ENCODE measurements around the gene TUBA4A.
"Not testable (repeated sequence)": the region's sequence is repeated elsewhere in the genome, so short reads cannot be mapped to it uniquely, and the experiment has no call there.

Gene TUBA4A

DNA sequence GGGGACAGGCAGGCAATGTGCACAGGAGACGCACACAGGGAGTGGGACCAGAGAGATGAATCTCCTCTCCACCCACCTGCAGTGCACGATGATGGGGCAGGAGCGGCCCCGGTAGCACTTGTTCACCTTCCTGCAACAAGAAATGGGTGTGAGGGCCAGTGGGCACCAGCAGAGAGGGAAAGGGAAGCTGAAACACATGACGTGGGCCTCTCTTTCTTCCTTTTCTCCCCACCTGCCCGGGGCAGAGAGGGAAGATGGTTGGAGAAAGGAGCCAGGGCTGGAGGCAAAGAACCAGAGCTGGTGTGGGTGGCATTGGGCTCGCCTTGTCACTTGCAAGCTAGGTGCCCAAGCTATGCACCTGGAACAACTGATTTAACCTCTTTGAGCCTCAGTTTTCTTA is 37.7 kb upstream of the TUBA4A start:
- no peak for DNase-seq (ENCODE audit: low read depth)
- TF ChIP-seq, protein P1, sequence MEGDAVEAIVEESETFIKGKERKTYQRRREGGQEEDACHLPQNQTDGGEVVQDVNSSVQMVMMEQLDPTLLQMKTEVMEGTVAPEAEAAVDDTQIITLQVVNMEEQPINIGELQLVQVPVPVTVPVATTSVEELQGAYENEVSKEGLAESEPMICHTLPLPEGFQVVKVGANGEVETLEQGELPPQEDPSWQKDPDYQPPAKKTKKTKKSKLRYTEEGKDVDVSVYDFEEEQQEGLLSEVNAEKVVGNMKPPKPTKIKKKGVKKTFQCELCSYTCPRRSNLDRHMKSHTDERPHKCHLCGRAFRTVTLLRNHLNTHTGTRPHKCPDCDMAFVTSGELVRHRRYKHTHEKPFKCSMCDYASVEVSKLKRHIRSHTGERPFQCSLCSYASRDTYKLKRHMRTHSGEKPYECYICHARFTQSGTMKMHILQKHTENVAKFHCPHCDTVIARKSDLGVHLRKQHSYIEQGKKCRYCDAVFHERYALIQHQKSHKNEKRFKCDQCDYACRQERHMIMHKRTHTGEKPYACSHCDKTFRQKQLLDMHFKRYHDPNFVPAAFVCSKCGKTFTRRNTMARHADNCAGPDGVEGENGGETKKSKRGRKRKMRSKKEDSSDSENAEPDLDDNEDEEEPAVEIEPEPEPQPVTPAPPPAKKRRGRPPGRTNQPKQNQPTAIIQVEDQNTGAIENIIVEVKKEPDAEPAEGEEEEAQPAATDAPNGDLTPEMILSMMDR (IDR thresholded peaks at IDR 0.05; ENCODE audit: low read length, missing control alignments): no peak
- no peak overlapping the region for H3K4me3 ChIP-seq (replicated peaks; ENCODE audit: low read depth, low read length)

DNA sequence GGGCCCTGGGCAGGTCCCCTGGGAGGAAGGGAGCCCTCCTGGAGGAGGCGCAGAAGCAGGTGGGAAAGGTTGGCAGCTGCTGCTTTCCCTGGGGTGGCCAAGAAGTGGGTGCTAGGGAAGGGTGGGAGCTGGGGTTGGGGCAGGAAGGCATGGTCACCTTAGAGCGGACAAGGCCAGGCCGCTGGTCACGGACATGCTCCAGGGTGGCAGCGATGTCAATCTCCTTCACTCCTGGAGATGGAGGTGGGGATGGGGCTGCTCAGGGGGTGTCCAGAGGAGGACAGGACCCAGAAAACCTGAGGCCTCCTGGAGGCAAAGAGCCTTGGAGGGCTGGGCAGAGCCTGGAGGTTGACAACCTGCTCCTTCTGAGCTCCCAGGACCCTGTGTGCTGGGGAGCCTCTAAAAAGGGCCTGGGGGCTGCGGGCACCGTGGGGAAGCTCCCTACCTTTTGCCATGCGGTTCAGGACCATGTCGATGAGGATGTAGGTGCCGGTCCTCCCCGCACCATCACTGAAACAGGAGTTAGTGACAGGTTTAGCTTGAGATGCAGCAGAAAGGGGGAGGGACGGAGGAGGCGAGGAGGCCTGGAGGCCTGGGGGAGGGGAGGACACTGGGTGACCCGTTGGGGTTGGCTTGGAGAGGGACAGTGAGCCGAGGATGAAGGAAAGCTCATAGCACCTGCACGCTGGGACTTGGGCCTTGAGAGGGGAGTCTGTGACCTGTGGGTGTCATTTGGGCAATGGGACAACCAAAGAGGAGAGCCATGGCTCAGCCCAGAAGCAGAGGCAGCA is 36.9 kb upstream of the TUBA4A start:
- no peak for DNase-seq (ENCODE audit: low read depth)
- TF ChIP-seq, protein P1 (IDR thresholded peaks at IDR 0.05; ENCODE audit: low read length, missing control alignments): no peak
- H3K4me3 ChIP-seq (replicated peaks; ENCODE audit: low read depth, low read length): no peak overlapping the region

DNA sequence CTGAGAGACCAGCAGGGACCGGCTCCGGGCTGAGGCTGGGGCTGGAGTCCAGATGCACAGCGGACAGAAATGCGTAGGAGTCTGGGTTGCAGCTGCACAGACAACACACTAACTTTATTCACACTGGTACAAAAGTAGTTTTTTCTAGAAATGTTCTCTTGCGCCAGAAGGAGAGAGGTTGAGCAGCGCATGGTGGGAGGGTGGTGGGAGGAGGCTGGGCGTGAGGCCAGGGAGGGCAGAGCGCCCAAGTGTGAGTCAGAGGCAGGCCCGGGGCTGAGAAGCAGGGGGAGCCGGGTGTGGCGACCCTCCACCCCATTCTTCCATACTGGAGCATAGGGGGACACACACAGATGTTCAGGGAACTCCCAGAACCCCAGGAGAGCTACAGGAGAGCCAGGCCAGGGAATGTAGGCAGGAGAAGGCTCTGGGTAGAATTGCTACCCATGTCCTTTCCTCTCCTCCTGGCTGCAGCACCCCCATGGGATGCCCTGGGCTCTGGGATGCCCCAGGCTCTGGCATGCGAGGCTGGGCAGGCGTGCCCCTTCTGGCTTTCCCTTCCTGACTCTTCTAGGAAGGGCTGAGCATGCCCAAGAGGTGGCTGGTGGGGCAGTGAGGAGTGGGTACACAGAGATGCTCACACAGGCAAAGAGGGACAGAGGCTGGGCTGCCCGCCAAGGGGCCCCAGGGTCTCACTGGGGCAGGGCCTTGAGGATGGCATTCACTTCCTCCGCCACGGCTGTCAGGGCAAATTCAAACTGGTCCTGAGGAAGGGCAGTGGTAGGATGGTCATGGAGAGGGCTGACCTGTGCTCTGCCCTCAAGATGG is 36.0 kb upstream of the TUBA4A start:
- H3K4me3 ChIP-seq (replicated peaks; ENCODE audit: low read depth, low read length): no peak overlapping the region
- TF ChIP-seq, protein P1 (IDR thresholded peaks at IDR 0.05; ENCODE audit: low read length, missing control alignments): no peak
- DNase-seq (ENCODE audit: low read depth): peak; percentile 98

DNA sequence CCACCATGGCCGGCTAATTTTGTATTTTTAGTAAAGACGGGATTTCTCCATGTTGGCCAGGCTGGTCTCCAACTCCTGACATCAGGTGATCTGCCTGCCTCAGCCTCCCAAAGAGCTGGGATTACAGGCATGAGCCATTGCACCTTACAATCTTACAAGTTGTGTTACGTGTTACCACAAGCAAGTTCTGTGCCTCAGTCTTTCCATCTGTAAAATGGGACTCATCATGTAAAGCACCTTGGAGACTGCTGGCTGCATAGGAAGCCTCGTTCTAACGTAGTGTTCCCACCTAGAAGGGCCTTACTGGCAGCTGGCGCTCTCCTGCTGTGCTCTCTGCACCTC is 35.4 kb upstream of the TUBA4A start:
- no peak overlapping the region for H3K4me3 ChIP-seq (replicated peaks; ENCODE audit: low read depth, low read length)
- DNase-seq (ENCODE audit: low read depth): no peak
- TF ChIP-seq, protein P1 (IDR thresholded peaks at IDR 0.05; ENCODE audit: low read length, missing control alignments): no peak

DNA sequence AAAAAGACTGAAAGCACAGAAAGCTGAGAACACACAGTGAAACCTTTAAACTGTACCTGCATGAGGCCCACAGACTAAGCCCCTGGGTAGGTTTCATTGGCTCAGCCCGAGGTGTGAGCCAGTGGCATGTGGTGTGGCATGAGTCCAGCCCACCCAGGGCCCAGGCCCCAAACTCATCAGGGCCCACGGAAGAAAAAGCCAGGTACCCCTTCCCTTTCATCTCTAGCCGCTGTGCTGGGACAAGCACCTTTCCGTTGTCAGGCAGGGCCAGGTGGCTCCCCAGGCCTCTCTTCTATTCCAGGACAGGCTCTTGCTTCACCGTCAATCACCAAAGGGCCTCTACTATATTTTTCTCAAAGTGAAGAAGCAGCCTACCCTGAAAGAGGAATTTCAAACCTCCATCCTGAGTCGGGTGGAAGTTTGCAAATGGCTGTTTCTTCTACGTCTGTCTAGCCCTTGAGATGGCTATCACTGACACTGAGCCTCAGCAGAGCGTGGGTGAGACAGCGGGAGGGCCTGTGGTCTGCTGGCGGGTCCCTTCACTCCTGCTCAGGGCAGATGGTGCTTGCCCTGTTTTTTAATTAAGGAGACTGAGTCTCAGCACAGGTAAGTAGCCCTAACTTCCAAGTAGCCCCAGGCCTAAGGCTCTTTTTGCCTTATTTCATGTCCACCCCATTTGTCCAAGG is 34.0 kb upstream of the TUBA4A start:
- no peak for DNase-seq (ENCODE audit: low read depth)
- H3K4me3 ChIP-seq (replicated peaks; ENCODE audit: low read depth, low read length): no peak overlapping the region

DNA sequence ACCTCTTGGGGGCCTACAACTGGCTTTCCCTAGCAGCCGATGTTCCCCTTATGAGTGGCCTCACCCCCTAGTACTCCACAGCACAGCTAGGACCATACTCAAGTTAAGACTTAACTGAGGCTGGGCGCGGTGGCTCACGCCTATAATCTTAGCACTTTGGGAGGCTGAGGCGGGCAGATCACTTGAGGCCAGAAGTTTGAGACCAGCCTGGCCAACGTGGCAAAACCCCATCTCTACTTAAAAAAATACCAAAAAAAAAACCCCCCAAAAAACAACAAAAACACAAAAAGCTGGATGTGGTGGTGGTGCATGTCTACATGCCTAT is 33.4 kb upstream of the TUBA4A start:
- DNase-seq (ENCODE audit: low read depth); H3K4me3 ChIP-seq (replicated peaks; ENCODE audit: low read depth, low read length): not testable (repeated sequence)

More for the DNA sequence above, 34.0 kb upstream of the TUBA4A start:
- TF ChIP-seq, protein P1 (IDR thresholded peaks at IDR 0.05; ENCODE audit: low read length, missing control alignments): no peak

DNA sequence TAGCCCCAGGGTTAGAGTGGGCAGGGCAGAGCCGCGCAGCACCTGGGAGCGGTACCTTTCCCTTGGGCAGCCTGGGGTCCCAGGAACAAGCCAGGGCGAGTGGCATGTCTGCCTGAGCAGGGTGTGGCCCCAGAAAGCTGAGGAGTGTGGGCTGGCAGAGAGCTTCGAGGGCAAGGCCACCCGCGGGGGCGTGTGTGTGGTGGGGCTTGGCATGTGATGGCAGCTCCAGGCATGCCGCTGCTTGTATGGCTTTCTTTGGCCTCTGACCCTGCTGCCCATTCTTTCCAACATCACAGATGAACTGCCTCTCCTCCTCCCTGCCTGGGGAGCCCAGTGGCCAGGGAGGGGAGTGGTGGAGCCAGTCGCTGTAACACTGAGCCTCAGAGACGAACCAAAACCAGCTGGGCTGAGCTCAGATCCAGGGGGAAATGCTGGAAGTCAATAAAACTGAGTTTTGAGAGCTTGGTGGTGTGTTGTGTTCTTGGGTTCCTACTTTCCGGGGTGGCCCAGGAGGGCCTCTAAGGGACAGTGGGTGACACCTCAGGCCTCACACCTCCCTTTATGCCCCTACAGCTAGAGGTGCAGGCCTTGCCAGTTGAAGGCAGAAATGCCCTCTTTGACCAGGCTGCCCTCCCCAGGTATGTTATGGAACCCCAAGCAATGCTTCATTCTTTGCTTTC is 32.9 kb upstream of the TUBA4A start:
- H3K4me3 ChIP-seq (replicated peaks; ENCODE audit: low read depth, low read length): no peak overlapping the region
- TF ChIP-seq, protein P1 (IDR thresholded peaks at IDR 0.05; ENCODE audit: low read length, missing control alignments): no peak
- DNase-seq (ENCODE audit: low read depth): no peak
